ENCODE measurements around the gene GPR161.

The GPR161 gene

GRCh38 chr1:168105846-168106245 is 30.9 kb downstream of the GPR161 start:
- DNase-seq (ENCODE audit: low read depth) = no peak

GRCh38 chr1:168104535-168104934 is 32.2 kb downstream of the GPR161 start:
- no peak for DNase-seq (ENCODE audit: low read depth)

- no peak for DNase-seq (ENCODE audit: low read depth)
Measured at GRCh38 chr1:168102487-168102886, 34.2 kb downstream of the GPR161 start.

GRCh38 chr1:168101336-168101735 is 35.4 kb downstream of the GPR161 start:
- no peak for DNase-seq (ENCODE audit: low read depth)

GRCh38 chr1:168100315-168101002 is 36.3 kb downstream of the GPR161 start:
- no peak for DNase-seq (ENCODE audit: low read depth)

GRCh38 chr1:168099337-168099801 is 37.4 kb downstream of the GPR161 start:
- DNase-seq (ENCODE audit: low read depth) = no peak

- no peak for DNase-seq (ENCODE audit: low read depth)
Measured at GRCh38 chr1:168098534-168099320, 38.0 kb downstream of the GPR161 start.

- no peak for DNase-seq (ENCODE audit: low read depth)
Measured at GRCh38 chr1:168097921-168098528, 38.7 kb downstream of the GPR161 start.

- no peak for DNase-seq (ENCODE audit: low read depth)
Measured at GRCh38 chr1:168096296-168097165, 40.2 kb downstream of the GPR161 start.

- DNase-seq (ENCODE audit: low read depth) = no peak
Measured at GRCh38 chr1:168095476-168095875, 41.3 kb downstream of the GPR161 start.

GRCh38 chr1:168093616-168094015 is 43.1 kb downstream of the GPR161 start:
- DNase-seq (ENCODE audit: low read depth) = no peak

- no peak for DNase-seq (ENCODE audit: low read depth)
Measured at GRCh38 chr1:168092566-168093355, 44.0 kb downstream of the GPR161 start.

GRCh38 chr1:168091720-168092550 is 44.8 kb downstream of the GPR161 start:
- no peak for DNase-seq (ENCODE audit: low read depth)

GRCh38 chr1:168091063-168091462 is 45.7 kb downstream of the GPR161 start:
- no peak for DNase-seq (ENCODE audit: low read depth)

GRCh38 chr1:168090395-168090794 is 46.3 kb downstream of the GPR161 start:
- DNase-seq (ENCODE audit: low read depth) = no peak

- no peak for DNase-seq (ENCODE audit: low read depth)
Measured at GRCh38 chr1:168089979-168090337, 46.8 kb downstream of the GPR161 start.

GRCh38 chr1:168089326-168089978 is 47.3 kb downstream of the GPR161 start:
- no peak for DNase-seq (ENCODE audit: low read depth)

- DNase-seq (ENCODE audit: low read depth) = no peak
Measured at GRCh38 chr1:168088511-168089325, 48.0 kb downstream of the GPR161 start.

- no peak for DNase-seq (ENCODE audit: low read depth)
Measured at GRCh38 chr1:168087696-168088095, 49.0 kb downstream of the GPR161 start.
